ENCODE data around the gene ZPR1. TPM values are rescaled to one million over a fixed set of nuclear protein-coding genes. Genes with fewer than 3 reads are reported as not detected.

ZPR1 gene
- total RNA-seq, 3 donors from 2014 or later = 28.5 to 34.6 (median 33.4) TPM

DNA sequence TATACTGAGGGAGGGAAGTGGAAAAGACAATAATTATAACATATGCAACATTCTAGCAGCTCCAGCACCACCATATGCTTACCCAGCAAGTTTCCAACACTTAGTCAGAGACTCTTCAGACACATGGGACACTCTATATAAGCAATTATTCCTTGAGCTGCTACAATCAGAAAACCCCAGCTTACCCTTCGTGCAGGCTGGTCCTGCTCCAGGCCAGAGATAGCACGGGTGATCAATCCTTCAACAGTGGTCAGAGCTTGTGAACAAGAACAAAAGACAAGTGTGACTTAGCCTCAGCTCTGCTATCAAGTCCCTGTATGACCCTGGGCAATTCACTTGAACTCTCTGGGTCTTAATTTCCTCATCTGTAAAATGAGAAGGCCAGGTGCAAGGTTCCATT lies 1.5 kb downstream of the ZPR1 start:
- Histone ChIP-seq H3K4me1 (ENCODE audit: low read depth) (peaks cover 9% of the 10 kb centered on the region), H3K4me3 (no peak overlapping the region), H3K9me3 (no peaks in the 10 kb centered on the region), H3K36me3 (ENCODE audit: low read depth) (no peaks in the 10 kb centered on the region)
- TF ChIP-seq, protein P1, sequence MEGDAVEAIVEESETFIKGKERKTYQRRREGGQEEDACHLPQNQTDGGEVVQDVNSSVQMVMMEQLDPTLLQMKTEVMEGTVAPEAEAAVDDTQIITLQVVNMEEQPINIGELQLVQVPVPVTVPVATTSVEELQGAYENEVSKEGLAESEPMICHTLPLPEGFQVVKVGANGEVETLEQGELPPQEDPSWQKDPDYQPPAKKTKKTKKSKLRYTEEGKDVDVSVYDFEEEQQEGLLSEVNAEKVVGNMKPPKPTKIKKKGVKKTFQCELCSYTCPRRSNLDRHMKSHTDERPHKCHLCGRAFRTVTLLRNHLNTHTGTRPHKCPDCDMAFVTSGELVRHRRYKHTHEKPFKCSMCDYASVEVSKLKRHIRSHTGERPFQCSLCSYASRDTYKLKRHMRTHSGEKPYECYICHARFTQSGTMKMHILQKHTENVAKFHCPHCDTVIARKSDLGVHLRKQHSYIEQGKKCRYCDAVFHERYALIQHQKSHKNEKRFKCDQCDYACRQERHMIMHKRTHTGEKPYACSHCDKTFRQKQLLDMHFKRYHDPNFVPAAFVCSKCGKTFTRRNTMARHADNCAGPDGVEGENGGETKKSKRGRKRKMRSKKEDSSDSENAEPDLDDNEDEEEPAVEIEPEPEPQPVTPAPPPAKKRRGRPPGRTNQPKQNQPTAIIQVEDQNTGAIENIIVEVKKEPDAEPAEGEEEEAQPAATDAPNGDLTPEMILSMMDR (IDR thresholded peaks at IDR 0.05) = no peak
- DNase-seq (no peak), ATAC-seq (no peak)
- intact Hi-C loops (cut with DNase I, micrococcal nuclease) = no loop called here

DNA sequence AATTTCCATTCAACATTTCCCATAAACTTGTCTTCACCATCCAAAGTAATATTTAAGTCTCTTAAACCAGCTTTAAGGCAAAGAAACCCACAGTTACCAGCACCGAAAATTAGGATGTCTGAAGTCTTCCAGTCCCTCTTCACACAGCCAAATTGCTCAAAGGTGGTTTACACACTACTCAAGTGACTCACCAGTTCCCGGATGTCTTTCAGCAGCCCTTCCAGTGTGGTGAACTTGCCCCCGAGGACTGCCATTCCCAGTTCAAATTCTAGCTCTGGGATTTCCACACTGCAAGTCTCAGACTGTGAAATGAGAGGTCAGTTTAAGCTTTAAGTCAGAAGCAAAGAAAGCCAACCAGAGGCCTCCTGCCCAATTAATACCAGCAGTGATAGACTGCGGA lies 5.1 kb downstream of the ZPR1 start:
- Histone ChIP-seq H3K4me1 (ENCODE audit: low read depth) (peaks cover 7% of the 10 kb centered on the region), H3K9me3 (no peaks in the 10 kb centered on the region), H3K4me3 (no peak overlapping the region), H3K36me3 (ENCODE audit: low read depth) (peaks cover 6% of the 10 kb centered on the region)
- intact Hi-C loops (cut with DNase I, micrococcal nuclease) = no loop called here
- no peak for DNase-seq
- TF ChIP-seq, protein P1 (IDR thresholded peaks at IDR 0.05) = no peak
- no peak for ATAC-seq

DNA sequence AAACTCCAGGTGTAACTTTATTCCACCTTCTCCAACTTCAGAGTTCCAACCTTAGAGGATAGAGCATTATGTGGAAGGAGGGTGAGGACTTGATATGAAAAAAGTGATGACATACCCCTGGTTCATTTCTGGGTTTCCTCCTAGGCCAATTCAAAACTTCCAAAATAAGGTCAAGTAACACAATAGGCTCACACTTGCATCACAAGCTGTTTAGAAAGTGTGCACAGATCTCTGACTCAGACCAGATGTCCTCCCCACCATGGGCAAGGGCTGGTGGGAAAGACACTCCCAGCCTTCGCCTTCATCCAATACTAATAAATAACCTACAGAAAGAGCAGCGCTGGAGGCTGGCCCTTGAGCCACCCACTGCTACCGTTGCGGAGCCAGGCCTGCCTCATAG lies 9.3 kb downstream of the ZPR1 start:
- TF ChIP-seq, protein P1 (IDR thresholded peaks at IDR 0.05) = no peak
- peaks cover 6% of the 10 kb centered on the region for H3K36me3 ChIP-seq (ENCODE audit: low read depth)
- DNase-seq = no peak
- H3K4me3 ChIP-seq = no peak overlapping the region
- no peaks in the 10 kb centered on the region for H3K9me3 ChIP-seq
- H3K4me1 ChIP-seq (ENCODE audit: low read depth) = peaks cover 2% of the 10 kb centered on the region
- intact Hi-C loops (cut with DNase I, micrococcal nuclease) = no loop called here
- no peak for ATAC-seq

DNA sequence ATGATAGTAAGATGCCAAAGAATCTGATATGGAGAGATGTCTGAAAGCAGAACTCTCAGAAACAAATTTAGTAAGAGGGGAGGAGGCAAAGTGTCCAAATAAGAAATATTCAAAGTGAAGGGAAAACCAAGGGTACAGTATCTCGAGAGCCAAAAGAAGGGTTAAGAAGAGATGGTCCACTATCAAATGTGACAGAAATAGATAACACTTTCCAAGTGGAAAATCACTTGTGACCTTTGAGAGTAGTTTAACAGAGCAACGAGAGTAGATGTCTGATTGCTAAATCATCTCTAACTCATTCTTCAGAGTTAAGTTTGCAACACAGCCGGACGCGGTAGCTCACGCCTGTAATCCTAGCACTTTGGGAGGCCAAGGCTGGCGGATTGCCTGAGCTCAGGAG lies 10.8 kb downstream of the ZPR1 start:
- Histone ChIP-seq H3K9me3 (no peaks in the 10 kb centered on the region), H3K4me1 (ENCODE audit: low read depth) (peaks cover 2% of the 10 kb centered on the region), H3K36me3 (ENCODE audit: low read depth) (peaks cover 6% of the 10 kb centered on the region), H3K4me3 (no peak overlapping the region)
- intact Hi-C loops (cut with DNase I, micrococcal nuclease) = no loop called here
- TF ChIP-seq, protein P1 (IDR thresholded peaks at IDR 0.05) = no peak
- DNase-seq = no peak
- no peak for ATAC-seq

DNA sequence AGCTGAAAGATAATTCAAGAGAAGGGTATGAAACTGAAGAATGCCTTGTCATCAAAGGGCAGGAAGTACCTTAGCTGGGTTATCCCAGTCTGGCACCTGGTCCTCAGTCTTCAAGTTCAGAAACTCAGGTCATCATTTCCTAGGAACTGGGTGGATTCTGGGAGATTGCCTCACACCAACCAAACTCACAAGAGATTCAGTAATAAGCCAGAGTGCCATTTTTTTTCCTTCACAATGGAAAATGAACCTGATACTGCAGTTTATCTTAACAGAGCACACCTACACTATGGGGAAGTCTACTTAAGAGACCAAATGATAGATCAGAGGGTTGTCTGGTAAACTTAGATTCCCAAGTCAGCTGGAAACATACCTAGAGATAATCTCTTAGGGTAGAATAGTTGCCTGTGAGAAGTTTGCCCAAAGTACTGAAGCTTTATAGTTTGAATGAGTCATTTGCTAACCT lies 11.3 kb downstream of the ZPR1 start:
- Histone ChIP-seq H3K4me3 (no peak overlapping the region), H3K9me3 (no peaks in the 10 kb centered on the region), H3K36me3 (ENCODE audit: low read depth) (peaks cover 6% of the 10 kb centered on the region), H3K4me1 (ENCODE audit: low read depth) (peaks cover 6% of the 10 kb centered on the region)
- intact Hi-C loops (cut with DNase I, micrococcal nuclease) = no loop called here
- ATAC-seq = no peak
- TF ChIP-seq, protein P1 (IDR thresholded peaks at IDR 0.05) = no peak
- DNase-seq = no peak

DNA sequence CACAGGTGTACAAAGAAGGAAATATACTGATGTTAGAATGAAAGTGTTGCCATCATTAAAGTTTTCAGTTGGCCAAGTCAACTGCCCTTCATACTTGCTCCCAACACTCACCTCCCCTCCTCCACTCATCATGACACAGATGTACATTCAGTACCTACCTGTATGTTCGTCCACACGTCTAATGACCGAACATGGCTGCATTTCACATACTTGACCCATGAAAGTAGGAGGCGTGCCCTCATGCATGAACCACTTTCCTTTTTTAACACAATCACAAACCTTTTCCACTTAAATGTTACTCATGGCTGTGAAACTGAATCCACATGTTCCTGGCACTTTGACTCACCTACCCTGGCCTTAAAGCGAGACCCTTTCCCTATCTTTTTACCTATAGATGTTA lies 11.8 kb downstream of the ZPR1 start:
- intact Hi-C loops (cut with DNase I, micrococcal nuclease) = no loop called here
- H3K36me3 ChIP-seq (ENCODE audit: low read depth) = peaks cover 6% of the 10 kb centered on the region
- TF ChIP-seq, protein P1 (IDR thresholded peaks at IDR 0.05) = no peak

More for the DNA sequence above, 11.8 kb downstream of the ZPR1 start:
- DNase-seq (no peak), ATAC-seq (no peak)
- H3K9me3 ChIP-seq = no peaks in the 10 kb centered on the region
- peaks cover 12% of the 10 kb centered on the region for H3K4me1 ChIP-seq (ENCODE audit: low read depth)
- H3K4me3 ChIP-seq = no peak overlapping the region

Data from mucosa of descending colon (tissue), 3 donors.